Right lobe of liver (tissue), 4 donors: Measurements from ENCODE around the gene STK24.

Experiments
- POLR2A ChIP-seq: fragments of 450-650 bp; IDR thresholded peaks from one replicate; pipeline ENCODE4 v1.6.1; 2017; ENCODE audit warnings: antibody characterized with exemption, mild to moderate bottlenecking
- TF ChIP-seq, protein P1 (sequence below), 4 donors: fragments of 200-600 bp in 3 of 4; fragments of 450-650 bp in 1 of 4; IDR thresholded peaks; one replicate each; pipeline versions ENCODE4 v1.5.1 to v1.8.0; 2016 to 2022; ENCODE audit warnings: antibody characterized with exemption in 4 of 4, mild to moderate bottlenecking in 2 of 4
- donor health status: DM: no; HTN: no; CAD: no.
- donor health status: DM: no; HTN: no; CAD: no.
- donor health status: DM: no; HTN: yes; CAD: no.

DNA sequence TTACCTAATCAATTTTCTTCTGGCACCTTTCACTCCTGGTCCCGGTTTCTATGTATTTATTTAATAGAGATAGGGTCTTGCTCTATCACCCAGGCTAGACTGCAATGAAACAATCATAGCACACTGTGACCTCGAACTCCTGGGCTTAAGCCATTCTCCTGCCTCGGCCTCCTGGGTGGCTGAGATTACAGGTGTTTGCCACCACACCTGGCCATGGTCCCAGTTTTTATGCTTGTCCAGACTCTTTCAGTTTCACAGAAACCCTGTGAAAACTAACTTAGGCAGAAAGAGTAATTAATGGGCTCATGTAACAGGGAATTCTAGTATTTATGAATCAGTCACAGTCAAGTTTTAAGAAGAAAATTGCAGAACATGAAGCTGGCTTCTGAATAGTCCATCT lies 9.0 kb upstream of the STK24 start:
- TF ChIP-seq, protein P1, sequence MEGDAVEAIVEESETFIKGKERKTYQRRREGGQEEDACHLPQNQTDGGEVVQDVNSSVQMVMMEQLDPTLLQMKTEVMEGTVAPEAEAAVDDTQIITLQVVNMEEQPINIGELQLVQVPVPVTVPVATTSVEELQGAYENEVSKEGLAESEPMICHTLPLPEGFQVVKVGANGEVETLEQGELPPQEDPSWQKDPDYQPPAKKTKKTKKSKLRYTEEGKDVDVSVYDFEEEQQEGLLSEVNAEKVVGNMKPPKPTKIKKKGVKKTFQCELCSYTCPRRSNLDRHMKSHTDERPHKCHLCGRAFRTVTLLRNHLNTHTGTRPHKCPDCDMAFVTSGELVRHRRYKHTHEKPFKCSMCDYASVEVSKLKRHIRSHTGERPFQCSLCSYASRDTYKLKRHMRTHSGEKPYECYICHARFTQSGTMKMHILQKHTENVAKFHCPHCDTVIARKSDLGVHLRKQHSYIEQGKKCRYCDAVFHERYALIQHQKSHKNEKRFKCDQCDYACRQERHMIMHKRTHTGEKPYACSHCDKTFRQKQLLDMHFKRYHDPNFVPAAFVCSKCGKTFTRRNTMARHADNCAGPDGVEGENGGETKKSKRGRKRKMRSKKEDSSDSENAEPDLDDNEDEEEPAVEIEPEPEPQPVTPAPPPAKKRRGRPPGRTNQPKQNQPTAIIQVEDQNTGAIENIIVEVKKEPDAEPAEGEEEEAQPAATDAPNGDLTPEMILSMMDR (IDR thresholded peaks at IDR 0.05), result no peak
- no peak for TF ChIP-seq POLR2A
